H9 (cell line): ENCODE measurements around the gene CYP27A1. TPM values are rescaled to one million over a fixed set of nuclear protein-coding genes. Genes with fewer than 3 reads are reported as not detected.

Experiments
- DNase-seq: peaks from one replicate; pipeline ENCODE4 v3.0.0-alpha.2; 2017
- H2AFZ ChIP-seq: one replicate; pipeline ENCODE4 v1.6.1; 2013; ENCODE audit warnings: mild to moderate bottlenecking, low read length, control low read depth, moderate library complexity
- H2AK5ac ChIP-seq: 2 replicates; pipeline ENCODE4 v1.6.1; 2013; ENCODE audit warnings: low read length, control low read depth, mixed read lengths; ENCODE audit not compliant: insufficient read length
- H2BK120ac ChIP-seq: one replicate; pipeline ENCODE4 v1.6.1; 2013; ENCODE audit warnings: low read depth, mild to moderate bottlenecking, low read length, control low read depth, inconsistent platforms; ENCODE audit not compliant: poor library complexity, severe bottlenecking
- H2BK12ac ChIP-seq: 2 replicates; pipeline ENCODE4 v1.6.1; 2013; ENCODE audit warnings: low read length, control low read depth, mixed read lengths, low read depth; ENCODE audit not compliant: insufficient read length
- H2BK15ac ChIP-seq: 2 replicates; pipeline ENCODE4 v1.6.1; 2013; ENCODE audit warnings: low read depth, low read length, control low read depth
- H2BK20ac ChIP-seq: one replicate; pipeline ENCODE4 v1.6.1; 2013; ENCODE audit warnings: low read depth, mild to moderate bottlenecking, low read length, control low read depth, inconsistent platforms; ENCODE audit not compliant: poor library complexity, severe bottlenecking
- H2BK5ac ChIP-seq: 2 replicates; pipeline ENCODE4 v1.6.1; 2013; ENCODE audit warnings: low read length, control low read depth, mixed read lengths; ENCODE audit not compliant: insufficient read length
- H3K14ac ChIP-seq: 2 replicates; pipeline ENCODE4 v1.6.1; 2013; ENCODE audit warnings: low read length, control low read depth; ENCODE audit not compliant: insufficient read depth
- H3K18ac ChIP-seq: 2 replicates; pipeline ENCODE4 v1.6.1; 2013; ENCODE audit warnings: low read depth, mild to moderate bottlenecking, mixed read lengths, low read length, control low read depth; ENCODE audit not compliant: insufficient read length
- H3K23ac ChIP-seq: 2 replicates; pipeline ENCODE4 v1.6.1; 2013; ENCODE audit warnings: low read length, control low read depth, mixed read lengths, low read depth; ENCODE audit not compliant: insufficient read length
- H3K23me2 ChIP-seq: 2 replicates; pipeline ENCODE4 v1.6.1; 2013; ENCODE audit warnings: low read depth, mild to moderate bottlenecking, mixed read lengths, low read length, control low read depth; ENCODE audit not compliant: insufficient read length, poor library complexity, severe bottlenecking
- H3K27ac ChIP-seq: 2 replicates; pipeline ENCODE4 v1.5.1; 2013; ENCODE audit warnings: low read length, control low read depth, mixed read lengths, low read depth; ENCODE audit not compliant: insufficient read length
- H3K27me3 ChIP-seq: 2 replicates; pipeline ENCODE4 v1.6.1; 2013; ENCODE audit warnings: low read length, control low read depth, inconsistent platforms; ENCODE audit not compliant: insufficient read depth
- H3K4ac ChIP-seq: 2 replicates; pipeline ENCODE4 v1.6.1; 2013; ENCODE audit warnings: low read depth, mild to moderate bottlenecking, control low read depth, inconsistent platforms, low read length, moderate library complexity
- H3K4me1 ChIP-seq: 2 replicates; pipeline ENCODE4 v1.6.1; 2013; ENCODE audit warnings: low read length, control low read depth, inconsistent platforms; ENCODE audit not compliant: insufficient read depth
- H3K4me2 ChIP-seq: 2 replicates; pipeline ENCODE4 v1.6.1; 2013; ENCODE audit warnings: low read length, control low read depth, mixed read lengths; ENCODE audit not compliant: insufficient read length, insufficient read depth
- H3K56ac ChIP-seq: 2 replicates; pipeline ENCODE4 v1.6.1; 2013; ENCODE audit warnings: low read depth, mild to moderate bottlenecking, mixed read lengths, low read length, control low read depth; ENCODE audit not compliant: insufficient read length
- H3K79me1 ChIP-seq: 2 replicates; pipeline ENCODE4 v1.6.1; 2013; ENCODE audit warnings: low read depth, mild to moderate bottlenecking, moderate library complexity, low read length, control low read depth, inconsistent platforms; ENCODE audit not compliant: insufficient read depth, poor library complexity, severe bottlenecking
- H3K79me2 ChIP-seq: 2 replicates; pipeline ENCODE4 v1.6.1; 2013; ENCODE audit warnings: low read length, control low read depth, inconsistent platforms; ENCODE audit not compliant: insufficient read depth
- H3K9ac ChIP-seq: 2 replicates; pipeline ENCODE4 v1.6.1; 2013; ENCODE audit warnings: low read length, control low read depth, mixed read lengths; ENCODE audit not compliant: insufficient read length; ENCODE audit errors: extremely low read depth
- H3K9me3 ChIP-seq: one replicate; pipeline ENCODE4 v1.6.1; 2013; ENCODE audit warnings: low read depth, low read length, inconsistent platforms; ENCODE audit not compliant: control insufficient read depth
- H3T11ph ChIP-seq: one replicate; pipeline ENCODE4 v1.6.1; 2013; ENCODE audit warnings: mild to moderate bottlenecking, low read length, control low read depth, inconsistent platforms
- H4K20me1 ChIP-seq: one replicate; pipeline ENCODE4 v1.6.1; 2013; ENCODE audit not compliant: control insufficient read depth, insufficient read length, insufficient read depth
- H4K5ac ChIP-seq: 2 replicates; pipeline ENCODE4 v1.6.1; 2013; ENCODE audit warnings: low read depth, mild to moderate bottlenecking, mixed read lengths, low read length, control low read depth; ENCODE audit not compliant: insufficient read length
- H4K8ac ChIP-seq: replicated peaks from 2 replicates; pipeline ENCODE4 v1.6.1; 2013; ENCODE audit warnings: low read length, control low read depth, mixed read lengths, low read depth; ENCODE audit not compliant: insufficient read length
- H4K91ac ChIP-seq: 2 replicates; pipeline ENCODE4 v1.6.1; 2013; ENCODE audit warnings: low read depth, mild to moderate bottlenecking, moderate library complexity, mixed read lengths, low read length, control low read depth; ENCODE audit not compliant: insufficient read length
- H3K27ac Mint-ChIP-seq, 3 experiments: 2 replicates in 2 of 3; 3 replicates in 1 of 3; pipeline ENCODE4 v1.8.0; 2020 to 2021; ENCODE audit warnings: mixed read lengths in 3 of 3, mild to moderate bottlenecking in 1 of 3, moderate library complexity in 1 of 3
- H3K27me3 Mint-ChIP-seq: 2 replicates; pipeline ENCODE4 v1.8.0; 2021; ENCODE audit warnings: low read depth, mild to moderate bottlenecking, moderate library complexity, mixed read lengths
- H3K36me3 Mint-ChIP-seq, 3 experiments: 2 replicates in 2 of 3; 3 replicates in 1 of 3; pipeline ENCODE4 v1.8.0; 2020 to 2021; ENCODE audit warnings: low read depth in 3 of 3, mixed read lengths in 3 of 3; ENCODE audit not compliant: insufficient read depth in 1 of 3
- H3K4me1 Mint-ChIP-seq, 2 experiments: 2 replicates each; pipeline ENCODE4 v1.8.0; 2020; ENCODE audit warnings: mixed read lengths in 2 of 2
- H3K4me3 Mint-ChIP-seq, 2 experiments: 2 replicates in 1 of 2; 3 replicates in 1 of 2; pipeline ENCODE4 v1.8.0; 2020 to 2021; ENCODE audit warnings: mild to moderate bottlenecking in 2 of 2, mixed read lengths in 2 of 2, moderate library complexity in 1 of 2
- H3K9me3 Mint-ChIP-seq, 2 experiments: 2 replicates in 1 of 2; 3 replicates in 1 of 2; pipeline ENCODE4 v1.8.0; 2020; ENCODE audit warnings: mild to moderate bottlenecking in 2 of 2, mixed read lengths in 2 of 2, moderate library complexity in 1 of 2
- WGBS: extraction: QIAGEN DNeasy Blood & Tissue Kit; methylation state at CpG from one replicate; pipeline ENCODE4 v1.1.7; 2013; ENCODE audit warnings: missing lambda C conversion rate, low lambda C conversion rate, mixed read lengths; ENCODE audit not compliant: insufficient read length; ENCODE audit errors: extremely low coverage; 5-methylcytosine and 5-hydroxymethylcytosine counted together
- total RNA-seq: library from RNA; stranded (reverse); gene quantifications from 2 replicates; pipeline ENCODE4 v1.2.1, GENCODE V29; 2021
- TF ChIP-seq, protein P1 (sequence below): fragments of 200-600 bp; sonication (generic); conservative IDR thresholded peaks from 3 replicates; pipeline ENCODE4 v1.8.0; 2021; ENCODE audit warnings: antibody characterized with exemption, mild to moderate bottlenecking

The CYP27A1 gene
- total RNA-seq, 1 experiment from 2014 or later: 3.1 TPM

DNA sequence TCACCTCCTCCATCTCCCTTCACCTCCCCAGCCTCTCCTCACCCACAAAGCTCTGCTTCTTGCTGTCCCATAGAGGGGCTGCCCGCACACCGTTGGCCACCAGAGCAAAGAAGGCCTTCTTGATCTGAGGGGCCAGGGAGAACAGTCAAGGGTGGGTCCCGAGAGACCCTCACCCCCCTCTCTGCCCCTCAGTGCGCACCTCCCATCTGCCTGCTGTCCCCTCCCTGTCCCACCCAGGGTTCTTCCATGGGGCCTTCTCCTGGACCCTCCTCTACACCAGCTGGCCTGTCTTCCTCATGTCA lies 46.5 kb downstream of the CYP27A1 start:
- Histone ChIP-seq H3K9me3 (no peaks in the 10 kb centered on the region), H3K9ac (no peak overlapping the region), H4K91ac (no peak overlapping the region), H3K14ac (no peak overlapping the region), H3K23ac (no peak overlapping the region), H3K27ac (no peak overlapping the region), H3K18ac (no peak overlapping the region), H2AFZ (no peak overlapping the region), H3K79me1 (no peaks in the 10 kb centered on the region), H4K8ac (no peak overlapping the region), H2BK15ac (no peak overlapping the region), H4K5ac (no peak overlapping the region), H2BK12ac (no peak overlapping the region), H2BK20ac (no peak overlapping the region), H3K4me1 (no peaks in the 10 kb centered on the region), H3K4ac (no peak overlapping the region), H2BK120ac (no peak overlapping the region), H3K79me2 (no peaks in the 10 kb centered on the region), H3K56ac (no peak overlapping the region), H3T11ph (no peak overlapping the region), H3K4me2 (no peak overlapping the region), H2AK5ac (no peak overlapping the region), H4K20me1 (no peaks in the 10 kb centered on the region), H3K23me2 (no peaks in the 10 kb centered on the region), H2BK5ac (no peak overlapping the region), H3K27me3 (no peaks in the 10 kb centered on the region)
- TF ChIP-seq, protein P1, sequence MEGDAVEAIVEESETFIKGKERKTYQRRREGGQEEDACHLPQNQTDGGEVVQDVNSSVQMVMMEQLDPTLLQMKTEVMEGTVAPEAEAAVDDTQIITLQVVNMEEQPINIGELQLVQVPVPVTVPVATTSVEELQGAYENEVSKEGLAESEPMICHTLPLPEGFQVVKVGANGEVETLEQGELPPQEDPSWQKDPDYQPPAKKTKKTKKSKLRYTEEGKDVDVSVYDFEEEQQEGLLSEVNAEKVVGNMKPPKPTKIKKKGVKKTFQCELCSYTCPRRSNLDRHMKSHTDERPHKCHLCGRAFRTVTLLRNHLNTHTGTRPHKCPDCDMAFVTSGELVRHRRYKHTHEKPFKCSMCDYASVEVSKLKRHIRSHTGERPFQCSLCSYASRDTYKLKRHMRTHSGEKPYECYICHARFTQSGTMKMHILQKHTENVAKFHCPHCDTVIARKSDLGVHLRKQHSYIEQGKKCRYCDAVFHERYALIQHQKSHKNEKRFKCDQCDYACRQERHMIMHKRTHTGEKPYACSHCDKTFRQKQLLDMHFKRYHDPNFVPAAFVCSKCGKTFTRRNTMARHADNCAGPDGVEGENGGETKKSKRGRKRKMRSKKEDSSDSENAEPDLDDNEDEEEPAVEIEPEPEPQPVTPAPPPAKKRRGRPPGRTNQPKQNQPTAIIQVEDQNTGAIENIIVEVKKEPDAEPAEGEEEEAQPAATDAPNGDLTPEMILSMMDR: no peak
- no CpG with 5 or more reads among the region's 4 CpGs for WGBS
- Mint-ChIP-seq H3K9me3 (no peaks in the 10 kb centered on the region), H3K4me1 (peaks cover 1 to 7% of the 10 kb centered on the region in 2 experiments; a peak in 1 of 4 replicates), H3K27ac (peak overlapping the region in 1 of 3 experiments; percentile 85; a peak in 1 of 7 replicates), H3K4me3 (no peak overlapping the region), H3K27me3 (peaks cover 16% of the 10 kb centered on the region), H3K36me3 (no peaks in the 10 kb centered on the region; a peak in 1 of 7 replicates)
- no peak for DNase-seq
